Stimulated activated CD4-positive, alpha-beta T cell treated with anti-CD3 and anti-CD28 coated beads, Interleukin-12 subunit alpha, Interleukin-12 subunit beta, amount 100 ng/mL, for 4 hours (primary cell): Measurements from ENCODE around the gene TNNI3K.

Experiments used
- DNase-seq: peaks from one replicate; pipeline ENCODE4 v3.0.0-alpha.2; 2020

The TNNI3K gene

GRCh38 chr1:74586253-74586897, 351.2 kb downstream of the TNNI3K start:
- DNase-seq = no peak

- DNase-seq = no peak
Measured at GRCh38 chr1:74587888-74588287, 352.7 kb downstream of the TNNI3K start.

GRCh38 chr1:74590288-74590687, 355.1 kb downstream of the TNNI3K start:
- DNase-seq = no peak

- no peak for DNase-seq
Measured at GRCh38 chr1:74591949-74592348, 356.8 kb downstream of the TNNI3K start.

- no peak for DNase-seq
Measured at GRCh38 chr1:74592580-74593355, 357.6 kb downstream of the TNNI3K start.
